Left ventricle myocardium inferior (tissue), 1 donor: ENCODE results near the gene FHIT. TPM values are rescaled to one million over a fixed set of nuclear protein-coding genes. Genes with fewer than 3 reads are reported as not detected.
A peak's percentile ranks its signal among the peaks of the same experiment; 100 is the strongest.

Experiments
- DNase-seq: peaks from one replicate; pipeline ENCODE4 v3.0.0-alpha.2; 2020
- H3K27ac ChIP-seq: fragments of 200-600 bp; replicated peaks from 2 replicates; pipeline ENCODE4 v1.8.0; 2021
- H3K27me3 ChIP-seq: fragments of 200-600 bp; 2 replicates; pipeline ENCODE4 v1.8.0; 2021; ENCODE audit warnings: low read depth
- H3K36me3 ChIP-seq: fragments of 200-600 bp; 2 replicates; pipeline ENCODE4 v1.8.0; 2021
- H3K4me1 ChIP-seq: fragments of 200-600 bp; 2 replicates; pipeline ENCODE4 v1.8.0; 2021
- H3K4me3 ChIP-seq: fragments of 200-600 bp; 2 replicates; pipeline ENCODE4 v1.8.0; 2021; ENCODE audit warnings: mild to moderate bottlenecking, moderate library complexity
- H3K9me3 ChIP-seq: fragments of 200-600 bp; replicated peaks from 2 replicates; pipeline ENCODE4 v1.8.0; 2021
- intact Hi-C: fragments of 100-400 bp; cut with micrococcal nuclease; formaldehyde crosslinking; loops from one replicate; pipeline ENCODE4 v1.11.0; 2022
- total RNA-seq: library from RNA; stranded (reverse); fragmentation: NEBNext Ultra II Directional; extraction: Animal tissue kit (Norgen Biotek cat#: 25700); gene quantifications from one replicate; pipeline ENCODE4 v1.2.1, GENCODE V29; 2021
- TF ChIP-seq, protein P1 (sequence below): fragments of 200-600 bp; IDR thresholded peaks from 2 replicates; pipeline ENCODE4 v1.8.0; 2021; ENCODE audit warnings: antibody characterized with exemption, mild to moderate bottlenecking, borderline replicate concordance
- donor health status: DM: no; HTN: yes; CAD: no; lungs with severe emphysema.

FHIT gene
- total RNA-seq, 1 donor from 2014 or later = 16.0 TPM

GRCh38 chr3:60080648-60081047, 1170.6 kb downstream of the FHIT start:
- Histone ChIP-seq H3K36me3 (no peaks in the 10 kb centered on the region), H3K4me3 (no peak overlapping the region), H3K27me3 (no peaks in the 10 kb centered on the region), H3K9me3 (peaks cover 15% of the 10 kb centered on the region), H3K27ac (no peak overlapping the region), H3K4me1 (peaks cover 6% of the 10 kb centered on the region)
- intact Hi-C loops = no loop called here
- TF ChIP-seq, protein P1, sequence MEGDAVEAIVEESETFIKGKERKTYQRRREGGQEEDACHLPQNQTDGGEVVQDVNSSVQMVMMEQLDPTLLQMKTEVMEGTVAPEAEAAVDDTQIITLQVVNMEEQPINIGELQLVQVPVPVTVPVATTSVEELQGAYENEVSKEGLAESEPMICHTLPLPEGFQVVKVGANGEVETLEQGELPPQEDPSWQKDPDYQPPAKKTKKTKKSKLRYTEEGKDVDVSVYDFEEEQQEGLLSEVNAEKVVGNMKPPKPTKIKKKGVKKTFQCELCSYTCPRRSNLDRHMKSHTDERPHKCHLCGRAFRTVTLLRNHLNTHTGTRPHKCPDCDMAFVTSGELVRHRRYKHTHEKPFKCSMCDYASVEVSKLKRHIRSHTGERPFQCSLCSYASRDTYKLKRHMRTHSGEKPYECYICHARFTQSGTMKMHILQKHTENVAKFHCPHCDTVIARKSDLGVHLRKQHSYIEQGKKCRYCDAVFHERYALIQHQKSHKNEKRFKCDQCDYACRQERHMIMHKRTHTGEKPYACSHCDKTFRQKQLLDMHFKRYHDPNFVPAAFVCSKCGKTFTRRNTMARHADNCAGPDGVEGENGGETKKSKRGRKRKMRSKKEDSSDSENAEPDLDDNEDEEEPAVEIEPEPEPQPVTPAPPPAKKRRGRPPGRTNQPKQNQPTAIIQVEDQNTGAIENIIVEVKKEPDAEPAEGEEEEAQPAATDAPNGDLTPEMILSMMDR = no peak
- no peak for DNase-seq

- Histone ChIP-seq H3K4me1 (peaks cover 11% of the 10 kb centered on the region), H3K4me3 (no peak overlapping the region), H3K27me3 (no peaks in the 10 kb centered on the region), H3K27ac (no peak overlapping the region), H3K9me3 (peaks cover 15% of the 10 kb centered on the region), H3K36me3 (no peaks in the 10 kb centered on the region)
- no peak for DNase-seq
- intact Hi-C loops = no loop called here
- TF ChIP-seq, protein P1 = no peak
Observed at GRCh38 chr3:60079076-60079475, 1172.2 kb downstream of the FHIT start.

GRCh38 chr3:60076331-60076730, 1174.9 kb downstream of the FHIT start:
- H3K4me3 ChIP-seq = peak overlapping the region; percentile 29
- peaks cover 11% of the 10 kb centered on the region for H3K4me1 ChIP-seq
- no peak overlapping the region for H3K27ac ChIP-seq
- no peak for DNase-seq
- H3K9me3 ChIP-seq = peaks cover 15% of the 10 kb centered on the region
- no peaks in the 10 kb centered on the region for H3K27me3 ChIP-seq
- TF ChIP-seq, protein P1 = no peak
- intact Hi-C loops = no loop called here
- no peaks in the 10 kb centered on the region for H3K36me3 ChIP-seq

- Histone ChIP-seq H3K9me3 (peaks cover 13% of the 10 kb centered on the region), H3K36me3 (no peaks in the 10 kb centered on the region), H3K4me1 (peaks cover 11% of the 10 kb centered on the region), H3K4me3 (no peak overlapping the region), H3K27ac (no peak overlapping the region), H3K27me3 (no peaks in the 10 kb centered on the region)
- intact Hi-C loops = no loop called here
- DNase-seq = no peak
- TF ChIP-seq, protein P1 = no peak
Observed at GRCh38 chr3:60073942-60074341, 1177.3 kb downstream of the FHIT start.

DNA sequence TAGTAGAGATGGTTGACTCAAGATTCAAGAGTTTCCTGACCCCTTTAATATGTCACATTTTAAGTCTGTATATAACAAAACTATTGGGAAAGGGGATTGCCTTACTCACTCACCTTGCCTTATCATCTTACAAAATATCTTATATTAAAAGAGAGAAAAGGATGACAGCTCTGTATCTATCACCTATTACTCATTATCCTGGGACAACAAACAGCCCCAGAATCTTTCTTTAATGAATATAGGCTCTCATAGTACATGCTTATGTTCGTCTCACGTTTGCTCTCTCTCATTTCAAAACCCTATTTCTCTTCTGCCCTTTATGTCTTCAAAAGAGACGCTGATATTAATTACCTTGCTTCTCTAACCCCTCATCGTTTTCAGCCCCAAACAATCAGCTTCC, 1178.0 kb downstream of the FHIT start:
- peaks cover 6% of the 10 kb centered on the region for H3K9me3 ChIP-seq
- intact Hi-C loops = no loop called here

More for the DNA sequence above, 1178.0 kb downstream of the FHIT start:
- DNase-seq = no peak
- no peak overlapping the region for H3K27ac ChIP-seq
- no peak overlapping the region for H3K4me3 ChIP-seq
- no peaks in the 10 kb centered on the region for H3K36me3 ChIP-seq
- peaks cover 11% of the 10 kb centered on the region for H3K4me1 ChIP-seq
- TF ChIP-seq, protein P1 = no peak
- H3K27me3 ChIP-seq = no peaks in the 10 kb centered on the region
